OCI-LY1 (cell line): ENCODE data around the gene MVB12B.
A peak's percentile ranks its signal among the peaks of the same experiment; 100 is the strongest.

ENCODE experiments used
- H2AFZ ChIP-seq: fragments of 200-600 bp; sonication (generic), shearing (Covaris generic); 2 replicates; pipeline ENCODE4 v1.6.0; 2014; ENCODE audit warnings: antibody characterized with exemption, mild to moderate bottlenecking, low read length
- H3F3A ChIP-seq: fragments of 200-600 bp; sonication (generic), shearing (Covaris generic); 2 replicates; pipeline ENCODE4 v1.6.0; 2014; ENCODE audit warnings: mild to moderate bottlenecking, antibody characterized with exemption, low read length, moderate library complexity; ENCODE audit not compliant: insufficient read depth
- H3K27ac ChIP-seq: fragments of 200-600 bp; sonication (generic); 2 replicates; pipeline ENCODE4 v1.5.1; 2014; ENCODE audit warnings: low read length, mixed run types, mild to moderate bottlenecking, low read depth; ENCODE audit not compliant: poor library complexity, severe bottlenecking
- H3K27me3 ChIP-seq: fragments of 200-600 bp; sonication (generic); 2 replicates; pipeline ENCODE4 v1.6.0; 2014; ENCODE audit warnings: antibody characterized with exemption, mild to moderate bottlenecking, low read length, moderate library complexity; ENCODE audit not compliant: insufficient read depth
- H3K36me3 ChIP-seq: fragments of 200-600 bp; sonication (generic); 2 replicates; pipeline ENCODE4 v1.6.1; 2014; ENCODE audit warnings: mild to moderate bottlenecking, antibody characterized with exemption, low read length, moderate library complexity, mixed read lengths; ENCODE audit not compliant: insufficient read depth
- H3K4me1 ChIP-seq: fragments of 200-600 bp; sonication (generic); 2 replicates; pipeline ENCODE4 v1.5.1; 2014; ENCODE audit warnings: mild to moderate bottlenecking, low read length, moderate library complexity; ENCODE audit not compliant: insufficient read depth, severe bottlenecking
- H3K4me2 ChIP-seq: fragments of 200-600 bp; sonication (generic), shearing (Covaris generic); 2 replicates; pipeline ENCODE4 v1.6.1; 2014; ENCODE audit warnings: low read length
- H3K4me3 ChIP-seq: fragments of 200-600 bp; sonication (generic); 2 replicates; pipeline ENCODE4 v1.5.1; 2014; ENCODE audit warnings: low read length, low read depth, mild to moderate bottlenecking, mixed read lengths; ENCODE audit not compliant: poor library complexity, severe bottlenecking
- H3K79me2 ChIP-seq: fragments of 200-600 bp; shearing (Covaris generic); 2 replicates; pipeline ENCODE4 v1.6.1; 2016; ENCODE audit warnings: mixed run types, low read length, mixed read lengths; ENCODE audit not compliant: insufficient read depth
- H3K9ac ChIP-seq: fragments of 200-600 bp; sonication (generic), shearing (Covaris generic); 2 replicates; pipeline ENCODE4 v1.6.1; 2014; ENCODE audit warnings: mild to moderate bottlenecking, low read length, mixed read lengths
- H3K9me2 ChIP-seq: fragments of 200-600 bp; sonication (generic), shearing (Covaris generic); 2 replicates; pipeline ENCODE4 v1.6.1; 2014; ENCODE audit warnings: low read depth, mild to moderate bottlenecking, low read length, mixed read lengths
- H3K9me3 ChIP-seq: fragments of 200-600 bp; shearing (Covaris generic); 2 replicates; pipeline ENCODE4 v1.6.1; 2014; ENCODE audit warnings: low read length, mixed read lengths
- H4K20me1 ChIP-seq: fragments of 200-600 bp; sonication (generic), shearing (Covaris generic); 2 replicates; pipeline ENCODE4 v1.6.0; 2016; ENCODE audit warnings: mild to moderate bottlenecking, low read length; ENCODE audit not compliant: insufficient read depth
- EZH2 ChIP-seq: fragments of 200-600 bp; sonication (generic), shearing (Covaris generic); IDR thresholded peaks from 2 replicates; pipeline ENCODE4 v1.8.0; 2017; ENCODE audit warnings: borderline replicate concordance, mixed run types, mild to moderate bottlenecking, antibody characterized with exemption, low read length, moderate library complexity, mixed read lengths
- TF ChIP-seq, protein P1 (sequence below): fragments of 200-600 bp; sonication (generic), shearing (Covaris generic); IDR thresholded peaks from 2 replicates; pipeline ENCODE4 v1.5.1; 2017; ENCODE audit warnings: mild to moderate bottlenecking, antibody characterized with exemption, low read length, moderate library complexity, mixed read lengths

The MVB12B gene

DNA sequence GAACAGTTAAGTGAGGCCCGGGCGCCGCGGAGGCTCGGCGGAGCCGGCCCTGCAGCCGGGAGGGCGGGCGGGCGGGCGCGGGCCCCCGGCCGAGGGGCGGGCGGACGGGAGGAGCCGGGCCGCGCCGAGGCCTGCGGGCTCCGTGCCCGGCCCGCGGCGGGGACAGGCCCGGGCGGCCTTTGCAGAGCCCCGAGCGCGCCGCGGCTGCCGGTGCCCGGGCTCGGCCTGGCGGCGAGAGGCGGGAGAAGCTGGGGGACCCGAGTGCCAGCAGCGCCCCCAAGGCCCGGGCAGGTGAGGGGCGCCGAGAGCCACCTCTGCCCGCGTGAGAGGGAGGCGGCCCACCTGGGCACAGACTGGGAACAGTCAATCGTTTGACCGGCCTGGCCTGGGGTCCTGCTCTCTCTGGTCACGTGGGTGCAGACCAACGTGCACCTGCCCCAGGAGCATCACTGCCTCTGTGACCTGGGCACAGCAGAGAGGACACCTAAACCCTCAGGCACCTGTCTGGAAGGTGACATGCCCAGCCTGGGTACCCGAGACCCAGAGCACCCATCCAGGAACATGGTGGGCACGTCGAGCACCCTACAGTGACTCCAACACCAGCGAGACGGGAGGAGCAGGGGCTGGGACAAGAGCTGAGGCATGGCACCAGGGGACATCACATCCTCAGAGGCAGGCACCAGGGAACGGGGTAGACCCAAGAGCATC lies 531 bp downstream of the MVB12B start:
- Histone ChIP-seq H3F3A (no peaks in the 10 kb centered on the region), H3K4me3 (peak overlapping the region; percentile 56), H3K27me3 (peaks cover 10% of the 10 kb centered on the region), H3K79me2 (no peaks in the 10 kb centered on the region), H3K9me2 (no peaks in the 10 kb centered on the region), H3K27ac (no peak overlapping the region), H3K9ac (no peak overlapping the region; the same call in 1 of the 2 replicates), H3K4me1 (peaks cover 4% of the 10 kb centered on the region), H4K20me1 (no peaks in the 10 kb centered on the region), H3K4me2 (peak overlapping the region; percentile 75), H2AFZ (no peak overlapping the region), H3K36me3 (no peaks in the 10 kb centered on the region; the same call in 1 of the 2 replicates), H3K9me3 (peaks cover 7% of the 10 kb centered on the region; the same call in 1 of the 2 replicates)
- TF ChIP-seq EZH2 = no peak
- TF ChIP-seq, protein P1, sequence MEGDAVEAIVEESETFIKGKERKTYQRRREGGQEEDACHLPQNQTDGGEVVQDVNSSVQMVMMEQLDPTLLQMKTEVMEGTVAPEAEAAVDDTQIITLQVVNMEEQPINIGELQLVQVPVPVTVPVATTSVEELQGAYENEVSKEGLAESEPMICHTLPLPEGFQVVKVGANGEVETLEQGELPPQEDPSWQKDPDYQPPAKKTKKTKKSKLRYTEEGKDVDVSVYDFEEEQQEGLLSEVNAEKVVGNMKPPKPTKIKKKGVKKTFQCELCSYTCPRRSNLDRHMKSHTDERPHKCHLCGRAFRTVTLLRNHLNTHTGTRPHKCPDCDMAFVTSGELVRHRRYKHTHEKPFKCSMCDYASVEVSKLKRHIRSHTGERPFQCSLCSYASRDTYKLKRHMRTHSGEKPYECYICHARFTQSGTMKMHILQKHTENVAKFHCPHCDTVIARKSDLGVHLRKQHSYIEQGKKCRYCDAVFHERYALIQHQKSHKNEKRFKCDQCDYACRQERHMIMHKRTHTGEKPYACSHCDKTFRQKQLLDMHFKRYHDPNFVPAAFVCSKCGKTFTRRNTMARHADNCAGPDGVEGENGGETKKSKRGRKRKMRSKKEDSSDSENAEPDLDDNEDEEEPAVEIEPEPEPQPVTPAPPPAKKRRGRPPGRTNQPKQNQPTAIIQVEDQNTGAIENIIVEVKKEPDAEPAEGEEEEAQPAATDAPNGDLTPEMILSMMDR = no peak

GRCh38 chr9:126327714-126328185 lies 1.1 kb downstream of the MVB12B start:
- H3K4me2 ChIP-seq = no peak overlapping the region
- H3K9me3 ChIP-seq = peaks cover 7% of the 10 kb centered on the region; the same call in 1 of the 2 replicates
- no peaks in the 10 kb centered on the region for H3F3A ChIP-seq
- no peak overlapping the region for H3K27ac ChIP-seq
- H3K36me3 ChIP-seq = no peaks in the 10 kb centered on the region; the same call in 1 of the 2 replicates
- TF ChIP-seq, protein P1 = no peak
- TF ChIP-seq EZH2 = no peak
- no peaks in the 10 kb centered on the region for H3K79me2 ChIP-seq
- H3K9ac ChIP-seq = no peak overlapping the region
- no peaks in the 10 kb centered on the region for H3K9me2 ChIP-seq
- H3K4me3 ChIP-seq = no peak overlapping the region
- H3K27me3 ChIP-seq = peaks cover 10% of the 10 kb centered on the region
- no peaks in the 10 kb centered on the region for H4K20me1 ChIP-seq
- H3K4me1 ChIP-seq = peaks cover 4% of the 10 kb centered on the region
- H2AFZ ChIP-seq = no peak overlapping the region

GRCh38 chr9:126328407-126328806 lies 1.8 kb downstream of the MVB12B start:
- Histone ChIP-seq H3K27me3 (peaks cover 10% of the 10 kb centered on the region), H4K20me1 (no peaks in the 10 kb centered on the region), H3K4me3 (no peak overlapping the region), H3K9me2 (no peaks in the 10 kb centered on the region), H3K4me1 (peaks cover 4% of the 10 kb centered on the region), H3K36me3 (no peaks in the 10 kb centered on the region; the same call in 1 of the 2 replicates), H3F3A (no peaks in the 10 kb centered on the region), H3K9me3 (peaks cover 7% of the 10 kb centered on the region; the same call in 1 of the 2 replicates), H3K4me2 (no peak overlapping the region), H2AFZ (no peak overlapping the region), H3K9ac (no peak overlapping the region), H3K79me2 (no peaks in the 10 kb centered on the region), H3K27ac (no peak overlapping the region)
- TF ChIP-seq EZH2 = no peak
- TF ChIP-seq, protein P1 = no peak
